ENCODE results near the gene PMAIP1. TPM values are rescaled to one million over a fixed set of nuclear protein-coding genes. Genes with fewer than 3 reads are reported as not detected.

PMAIP1 gene
- total and polyA plus RNA-seq, 5 donors from 2014 or later: 23.3 to 326 (median 69.1) TPM

GRCh38 chr18:59908799-59909198 is 9.0 kb downstream of the PMAIP1 start:
- ATAC-seq (ENCODE audit: low read depth in 2 of 2): no peak
- no peak for DNase-seq
- Mint-ChIP-seq H3K27me3 (no peaks in the 10 kb centered on the region), H3K4me3 (peak overlapping the region in 2 of 4 donors; percentile 48 to 57), H3K27ac (peak overlapping the region in 1 of 3 donors; percentile 96), H3K36me3 (no peaks in the 10 kb centered on the region), H3K4me1 (peaks cover 26 to 52% (median 40%) of the 10 kb centered on the region in 4 donors), H3K9me3 (no peaks in the 10 kb centered on the region)
- Histone ChIP-seq H3K27me3 (ENCODE audit: control insufficient read depth, insufficient read depth, low read length) (no peaks in the 10 kb centered on the region), H3K36me3 (ENCODE audit: control insufficient read depth, insufficient read depth, low read length) (no peaks in the 10 kb centered on the region), H3K9me3 (ENCODE audit: control insufficient read depth in 2 of 2, low read length in 2 of 2) (no peaks in the 10 kb centered on the region), H3K27ac (ENCODE audit: insufficient read depth, low read length, poor library complexity, severe bottlenecking) (no peak overlapping the region), H3K4me1 (ENCODE audit: control insufficient read depth, insufficient read depth, low read length, poor library complexity, severe bottlenecking) (peaks cover 49% of the 10 kb centered on the region), H3K4me3 (ENCODE audit: low read depth, low read length) (peak overlapping the region; percentile 21)

DNA sequence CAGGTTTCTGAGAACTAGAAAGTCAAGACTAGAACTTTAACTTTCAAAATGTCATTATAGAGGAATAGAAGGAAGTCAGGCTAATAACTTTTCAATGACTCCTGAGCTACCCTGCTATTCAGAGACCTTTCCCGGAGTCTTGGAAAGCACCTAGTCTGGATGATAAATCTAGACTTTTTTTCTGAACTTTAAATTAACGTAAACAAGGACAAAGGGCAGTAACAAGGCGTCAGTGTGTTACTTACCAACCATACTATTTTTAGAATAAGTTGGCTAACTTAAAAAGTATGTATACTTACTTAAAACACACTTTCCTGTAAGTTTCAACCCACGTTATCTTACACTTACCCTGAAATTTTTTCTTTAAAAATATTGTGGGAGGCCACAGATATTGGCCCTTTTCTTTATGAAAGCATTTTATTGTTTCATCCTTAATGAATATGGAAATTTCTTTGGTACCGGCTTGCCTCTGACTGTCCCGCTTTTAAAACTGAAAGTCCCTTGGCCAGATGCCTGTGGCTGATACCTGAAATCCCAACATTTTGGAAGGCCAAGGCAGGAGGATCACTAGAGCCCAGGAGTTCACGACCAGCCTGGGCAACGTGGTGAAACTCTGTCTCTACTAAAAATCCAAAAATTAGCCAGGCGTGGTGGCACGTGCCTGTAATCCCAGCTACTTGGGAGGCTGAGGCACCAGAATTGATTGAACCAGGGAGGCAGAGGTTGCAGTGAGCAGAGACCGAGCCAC is 9.7 kb downstream of the PMAIP1 start:
- no peaks in the 10 kb centered on the region for H3K9me3 Mint-ChIP-seq
- Histone ChIP-seq H3K27ac (ENCODE audit: insufficient read depth, low read length, poor library complexity, severe bottlenecking) (no peak overlapping the region), H3K9me3 (ENCODE audit: control insufficient read depth in 2 of 2, low read length in 2 of 2) (no peaks in the 10 kb centered on the region), H3K36me3 (ENCODE audit: control insufficient read depth, insufficient read depth, low read length) (no peaks in the 10 kb centered on the region), H3K4me3 (ENCODE audit: low read depth, low read length) (peak overlapping the region; percentile 51), H3K27me3 (ENCODE audit: control insufficient read depth, insufficient read depth, low read length) (no peaks in the 10 kb centered on the region), H3K4me1 (ENCODE audit: control insufficient read depth, insufficient read depth, low read length, poor library complexity, severe bottlenecking) (peaks cover 42% of the 10 kb centered on the region)
- peaks cover 22 to 46% (median 37%) of the 10 kb centered on the region in 4 donors for H3K4me1 Mint-ChIP-seq
- peak overlapping the region in 1 of 3 donors; percentile 96 for H3K27ac Mint-ChIP-seq
- no peaks in the 10 kb centered on the region for H3K36me3 Mint-ChIP-seq
- H3K4me3 Mint-ChIP-seq: peak overlapping the region in 1 of 4 donors; percentile 48
- no peak for DNase-seq
- H3K27me3 Mint-ChIP-seq: no peaks in the 10 kb centered on the region
- ATAC-seq (ENCODE audit: low read depth in 2 of 2): no peak

DNA sequence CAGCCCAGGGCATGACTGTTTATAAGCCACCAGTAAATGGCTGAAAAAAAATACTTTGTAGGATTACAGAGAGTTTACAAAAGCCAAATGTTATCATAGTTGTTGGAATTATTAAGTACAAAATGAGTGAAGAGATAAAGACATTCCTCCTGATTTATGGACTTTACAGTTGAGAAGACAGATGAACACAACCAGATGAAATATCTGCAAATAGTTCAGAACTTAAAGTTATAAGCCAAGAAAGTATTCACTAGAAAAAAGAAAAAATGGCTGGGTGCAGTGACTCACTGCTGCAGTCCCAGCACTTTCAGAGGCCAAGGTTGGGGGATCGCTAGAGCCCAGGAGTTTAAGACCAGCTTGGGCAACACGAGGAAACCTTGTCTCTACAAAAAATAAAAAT is 11.2 kb downstream of the PMAIP1 start:
- no peak overlapping the region for H3K27ac ChIP-seq (ENCODE audit: insufficient read depth, low read length, poor library complexity, severe bottlenecking)
- H3K27ac Mint-ChIP-seq: no peak overlapping the region
- ATAC-seq (ENCODE audit: low read depth in 2 of 2): no peak

GRCh38 chr18:59911600-59911999 is 11.8 kb downstream of the PMAIP1 start:
- peaks cover 8 to 25% (median 20%) of the 10 kb centered on the region in 4 donors for H3K4me1 Mint-ChIP-seq
- Histone ChIP-seq H3K36me3 (ENCODE audit: control insufficient read depth, insufficient read depth, low read length) (no peaks in the 10 kb centered on the region), H3K9me3 (ENCODE audit: control insufficient read depth in 2 of 2, low read length in 2 of 2) (no peaks in the 10 kb centered on the region), H3K4me3 (ENCODE audit: low read depth, low read length) (no peak overlapping the region), H3K27me3 (ENCODE audit: control insufficient read depth, insufficient read depth, low read length) (no peaks in the 10 kb centered on the region), H3K4me1 (ENCODE audit: control insufficient read depth, insufficient read depth, low read length, poor library complexity, severe bottlenecking) (peaks cover 21% of the 10 kb centered on the region), H3K27ac (ENCODE audit: insufficient read depth, low read length, poor library complexity, severe bottlenecking) (no peak overlapping the region)
- H3K36me3 Mint-ChIP-seq: no peaks in the 10 kb centered on the region
- no peaks in the 10 kb centered on the region for H3K9me3 Mint-ChIP-seq
- no peaks in the 10 kb centered on the region for H3K27me3 Mint-ChIP-seq
- ATAC-seq (ENCODE audit: low read depth in 2 of 2) (no peak), DNase-seq (no peak)
- no peak overlapping the region for H3K27ac Mint-ChIP-seq
- peak overlapping the region in 1 of 4 donors; percentile 29 for H3K4me3 Mint-ChIP-seq

More for the DNA sequence above, 11.2 kb downstream of the PMAIP1 start:
- Mint-ChIP-seq H3K27me3 (no peaks in the 10 kb centered on the region), H3K9me3 (no peaks in the 10 kb centered on the region), H3K36me3 (no peaks in the 10 kb centered on the region), H3K4me3 (no peak overlapping the region), H3K4me1 (peaks cover 12 to 31% (median 26%) of the 10 kb centered on the region in 4 donors)
- peaks cover 27% of the 10 kb centered on the region for H3K4me1 ChIP-seq (ENCODE audit: control insufficient read depth, insufficient read depth, low read length, poor library complexity, severe bottlenecking)
- no peaks in the 10 kb centered on the region for H3K9me3 ChIP-seq (ENCODE audit: control insufficient read depth in 2 of 2, low read length in 2 of 2)
- no peaks in the 10 kb centered on the region for H3K36me3 ChIP-seq (ENCODE audit: control insufficient read depth, insufficient read depth, low read length)
- H3K27me3 ChIP-seq (ENCODE audit: control insufficient read depth, insufficient read depth, low read length): no peaks in the 10 kb centered on the region
- no peak for DNase-seq
- no peak overlapping the region for H3K4me3 ChIP-seq (ENCODE audit: low read depth, low read length)

DNA sequence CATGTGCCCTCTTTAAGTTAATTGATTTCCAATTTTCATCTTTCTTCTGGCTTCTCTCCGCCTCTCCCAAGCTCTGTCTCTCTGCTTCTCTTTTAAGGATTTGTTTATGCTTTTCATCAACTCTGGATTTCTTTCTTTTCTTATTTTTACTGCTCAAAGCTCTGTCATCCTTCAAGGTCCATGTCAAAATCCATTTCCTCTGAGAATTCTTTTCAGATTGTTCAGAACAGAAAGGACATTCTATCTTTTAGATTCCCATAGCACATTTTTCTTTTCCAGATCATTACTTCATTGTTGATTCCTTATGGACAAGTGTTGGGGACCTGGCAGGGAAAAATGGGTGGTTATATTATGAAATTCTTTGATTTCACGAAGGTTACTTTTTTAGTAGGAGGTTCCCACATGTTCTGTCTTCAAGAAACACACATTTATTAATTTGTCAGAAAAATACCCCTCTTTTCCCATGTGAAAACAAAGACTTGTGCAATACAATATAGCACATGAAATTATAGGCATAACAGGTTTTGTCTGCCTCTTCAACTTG is 12.3 kb downstream of the PMAIP1 start:
- DNase-seq (no peak), ATAC-seq (ENCODE audit: low read depth in 2 of 2) (no peak)
- Mint-ChIP-seq H3K27ac (no peak overlapping the region), H3K4me3 (peak overlapping the region in 1 of 4 donors; percentile 29), H3K4me1 (peaks cover 4 to 20% (median 15%) of the 10 kb centered on the region in 4 donors), H3K9me3 (no peaks in the 10 kb centered on the region), H3K36me3 (no peaks in the 10 kb centered on the region), H3K27me3 (no peaks in the 10 kb centered on the region)
- Histone ChIP-seq H3K27ac (ENCODE audit: insufficient read depth, low read length, poor library complexity, severe bottlenecking) (no peak overlapping the region), H3K4me1 (ENCODE audit: control insufficient read depth, insufficient read depth, low read length, poor library complexity, severe bottlenecking) (peaks cover 16% of the 10 kb centered on the region), H3K9me3 (ENCODE audit: control insufficient read depth in 2 of 2, low read length in 2 of 2) (no peaks in the 10 kb centered on the region), H3K36me3 (ENCODE audit: control insufficient read depth, insufficient read depth, low read length) (no peaks in the 10 kb centered on the region), H3K4me3 (ENCODE audit: low read depth, low read length) (no peak overlapping the region), H3K27me3 (ENCODE audit: control insufficient read depth, insufficient read depth, low read length) (no peaks in the 10 kb centered on the region)

DNA sequence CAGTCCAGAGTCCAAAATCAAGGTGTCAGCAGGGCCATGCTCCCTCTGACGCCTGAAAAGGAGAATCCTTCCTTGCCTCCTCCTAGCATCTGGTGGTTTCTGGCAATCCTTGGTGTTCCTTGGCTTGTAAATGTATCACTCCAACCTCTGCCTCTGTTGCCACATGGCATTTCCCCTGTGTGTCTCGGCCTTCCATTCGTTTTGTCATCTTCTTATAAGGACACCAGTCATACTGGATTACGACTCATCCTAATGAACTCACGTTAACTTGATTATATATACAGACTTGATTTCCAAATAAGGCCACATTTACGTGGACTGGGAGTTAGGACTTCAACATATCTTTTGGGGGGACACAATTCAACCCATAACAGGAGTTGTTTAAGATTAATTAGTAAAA is 15.8 kb downstream of the PMAIP1 start:
- H3K9me3 Mint-ChIP-seq: peaks cover 0 to 2% (median 0%) of the 10 kb centered on the region in 7 donors
- no peaks in the 10 kb centered on the region for H3K4me1 ChIP-seq (ENCODE audit: control insufficient read depth, insufficient read depth, low read length, poor library complexity, severe bottlenecking)
- H3K9me3 ChIP-seq (ENCODE audit: control insufficient read depth in 2 of 2, low read length in 2 of 2): no peaks in the 10 kb centered on the region
- peaks cover 0 to 11% (median 7%) of the 10 kb centered on the region in 4 donors for H3K4me1 Mint-ChIP-seq
- H3K36me3 ChIP-seq (ENCODE audit: control insufficient read depth, insufficient read depth, low read length): no peaks in the 10 kb centered on the region
- no peaks in the 10 kb centered on the region for H3K27me3 Mint-ChIP-seq
- H3K4me3 ChIP-seq (ENCODE audit: low read depth, low read length): no peak overlapping the region
- no peak for DNase-seq
- no peak for ATAC-seq (ENCODE audit: low read depth in 2 of 2)
- H3K27me3 ChIP-seq (ENCODE audit: control insufficient read depth, insufficient read depth, low read length): no peaks in the 10 kb centered on the region
- no peaks in the 10 kb centered on the region for H3K36me3 Mint-ChIP-seq
- no peak overlapping the region for H3K27ac ChIP-seq (ENCODE audit: insufficient read depth, low read length, poor library complexity, severe bottlenecking)
- H3K27ac Mint-ChIP-seq: no peak overlapping the region
- no peak overlapping the region for H3K4me3 Mint-ChIP-seq

GRCh38 chr18:59916746-59917145 is 16.9 kb downstream of the PMAIP1 start:
- DNase-seq (no peak), ATAC-seq (ENCODE audit: low read depth in 2 of 2) (no peak)
- Histone ChIP-seq H3K27me3 (ENCODE audit: control insufficient read depth, insufficient read depth, low read length) (no peaks in the 10 kb centered on the region), H3K36me3 (ENCODE audit: control insufficient read depth, insufficient read depth, low read length) (no peaks in the 10 kb centered on the region), H3K9me3 (ENCODE audit: control insufficient read depth in 2 of 2, low read length in 2 of 2) (no peaks in the 10 kb centered on the region), H3K27ac (ENCODE audit: insufficient read depth, low read length, poor library complexity, severe bottlenecking) (no peak overlapping the region), H3K4me3 (ENCODE audit: low read depth, low read length) (no peak overlapping the region), H3K4me1 (ENCODE audit: control insufficient read depth, insufficient read depth, low read length, poor library complexity, severe bottlenecking) (peaks cover 3% of the 10 kb centered on the region)
- no peaks in the 10 kb centered on the region for H3K27me3 Mint-ChIP-seq
- H3K9me3 Mint-ChIP-seq: peaks cover 0 to 4% (median 0%) of the 10 kb centered on the region in 7 donors
- peaks cover 7 to 15% (median 13%) of the 10 kb centered on the region in 4 donors for H3K4me1 Mint-ChIP-seq
- no peak overlapping the region for H3K27ac Mint-ChIP-seq
- no peak overlapping the region for H3K4me3 Mint-ChIP-seq
- H3K36me3 Mint-ChIP-seq: no peaks in the 10 kb centered on the region

Data from CD4-positive, CD25-positive, alpha-beta regulatory T cell (primary cell).